Smooth muscle cell (in vitro differentiated cells): Measurements from ENCODE around the gene CHMP4B. TPM values are rescaled to one million over a fixed set of nuclear protein-coding genes. Genes with fewer than 3 reads are reported as not detected.

Source experiments
- DNase-seq: peaks from one replicate; lab custom pipeline; 2025; ENCODE audit not compliant: unreplicated experiment; lab: John Stamatoyannopoulos, UW
- H2AFZ ChIP-seq: fragments of 200-600 bp; sonication (generic); 2 replicates; pipeline ENCODE4 v1.6.0; 2016; ENCODE audit warnings: antibody characterized with exemption, low read depth, mild to moderate bottlenecking
- H3F3A ChIP-seq: fragments of 200-600 bp; sonication (generic); 2 replicates; pipeline ENCODE4 v1.6.0; 2017; ENCODE audit warnings: antibody characterized with exemption, low read depth
- H3K27ac ChIP-seq: fragments of 200-600 bp; sonication (generic); 2 replicates; pipeline ENCODE4 v1.5.1; 2016; ENCODE audit warnings: low read depth, mild to moderate bottlenecking
- H3K27me3 ChIP-seq: fragments of 200-600 bp; sonication (generic); 2 replicates; pipeline ENCODE4 v1.6.1; 2016; ENCODE audit warnings: low read depth, mild to moderate bottlenecking
- H3K36me3 ChIP-seq: fragments of 200-600 bp; sonication (generic); 2 replicates; pipeline ENCODE4 v1.5.1; 2016; ENCODE audit warnings: low read depth
- H3K4me1 ChIP-seq: fragments of 200-600 bp; sonication (generic); 2 replicates; pipeline ENCODE4 v1.5.1; 2016; ENCODE audit warnings: low read depth
- H3K4me2 ChIP-seq: fragments of 200-600 bp; sonication (generic); 2 replicates; pipeline ENCODE4 v1.6.0; 2016; ENCODE audit warnings: mild to moderate bottlenecking
- H3K4me3 ChIP-seq: fragments of 200-600 bp; sonication (generic); 2 replicates; pipeline ENCODE4 v1.5.1; 2016; ENCODE audit warnings: mild to moderate bottlenecking
- H3K79me2 ChIP-seq: fragments of 200-600 bp; sonication (generic); 2 replicates; pipeline ENCODE4 v1.6.0; 2016; ENCODE audit warnings: low read depth, mild to moderate bottlenecking
- H3K9ac ChIP-seq: fragments of 200-600 bp; sonication (generic); 2 replicates; pipeline ENCODE4 v1.6.0; 2016; ENCODE audit warnings: low read depth
- H3K9me3 ChIP-seq: fragments of 200-600 bp; sonication (generic); replicated peaks from 2 replicates; pipeline ENCODE4 v1.5.1; 2016; ENCODE audit warnings: low read depth
- H4K20me1 ChIP-seq: fragments of 200-600 bp; sonication (generic); 2 replicates; pipeline ENCODE4 v1.6.0; 2016; ENCODE audit warnings: low read depth
- WGBS: methylation state at CpG from one replicate; pipeline ENCODE4 v1.1.7; 2016; ENCODE audit warnings: low lambda C conversion rate; 5-methylcytosine and 5-hydroxymethylcytosine counted together
- polyA plus RNA-seq: library from polyadenylated mRNA; unstranded; fragments of >200 nt; fragmentation: Nextera tagmentation; extraction: Ambion mirVana; gene quantifications from 2 replicates; pipeline ENCODE4 v1.2.1, GENCODE V29; 2016
- total RNA-seq: library from RNA; depleted of rRNA; stranded (reverse); fragments of >200 nt; gene quantifications from 2 replicates; pipeline ENCODE4 v1.2.3, GENCODE V29; 2014
- TF ChIP-seq, protein P1 (sequence below): fragments of 200-600 bp; sonication (generic); IDR thresholded peaks from 2 replicates; pipeline ENCODE4 v1.5.1; 2017; ENCODE audit warnings: borderline replicate concordance, mild to moderate bottlenecking, antibody characterized with exemption; ENCODE audit not compliant: insufficient read depth, poor library complexity, severe bottlenecking

Gene CHMP4B
- total and polyA plus RNA-seq, 2 experiments from 2014 or later, result 6.2 to 49.4 TPM

DNA sequence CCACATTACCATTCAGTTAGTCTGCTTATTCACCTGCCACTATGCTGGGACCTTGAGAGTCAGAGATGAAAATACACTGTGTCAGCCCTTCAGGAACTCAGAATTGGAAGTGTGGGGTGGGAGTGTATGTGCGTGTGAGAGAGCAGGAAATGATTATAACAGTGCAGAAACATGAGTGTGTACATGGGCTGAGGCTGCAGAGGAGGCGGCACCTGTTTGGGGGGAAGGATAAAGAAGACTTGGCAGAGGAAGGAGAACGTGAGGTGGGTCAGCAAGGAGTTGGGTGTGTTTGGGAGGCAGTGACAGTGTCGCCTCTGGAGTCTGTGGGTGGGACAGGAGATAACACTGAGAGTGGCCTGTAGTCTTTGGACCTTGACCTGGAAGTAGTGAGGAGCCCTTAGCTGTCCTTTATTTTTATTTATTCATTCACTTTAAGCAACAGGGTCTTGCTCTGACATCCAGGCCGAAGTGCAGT lies 3.1 kb downstream of the CHMP4B start:
- H3K27me3 ChIP-seq, result no peaks in the 10 kb centered on the region
- DNase-seq, result no peak

DNA sequence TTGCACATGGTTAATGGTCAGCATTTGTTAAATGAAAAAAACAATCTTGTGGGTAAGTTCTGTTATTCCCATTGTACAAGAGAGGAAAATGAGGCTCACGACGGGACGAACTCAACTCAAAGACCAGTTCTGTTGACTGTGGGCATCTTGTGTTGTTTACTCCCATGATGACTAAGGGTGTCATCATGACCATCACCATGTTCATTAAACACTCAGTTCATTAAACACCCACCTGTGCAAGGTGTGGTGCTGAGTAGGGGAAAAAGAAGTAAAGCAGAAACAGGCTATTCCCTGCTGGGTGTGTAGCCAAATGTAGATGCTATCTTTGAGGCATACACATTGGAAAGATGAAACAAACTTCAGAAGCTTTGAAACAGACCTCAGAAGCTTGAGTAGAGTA lies 4.5 kb downstream of the CHMP4B start:
- no peak overlapping the region for H3K27ac ChIP-seq
- H3K4me3 ChIP-seq, result no peak overlapping the region
- H3F3A ChIP-seq, result peaks cover 3% of the 10 kb centered on the region
- no peak overlapping the region for H3K9ac ChIP-seq
- TF ChIP-seq, protein P1, sequence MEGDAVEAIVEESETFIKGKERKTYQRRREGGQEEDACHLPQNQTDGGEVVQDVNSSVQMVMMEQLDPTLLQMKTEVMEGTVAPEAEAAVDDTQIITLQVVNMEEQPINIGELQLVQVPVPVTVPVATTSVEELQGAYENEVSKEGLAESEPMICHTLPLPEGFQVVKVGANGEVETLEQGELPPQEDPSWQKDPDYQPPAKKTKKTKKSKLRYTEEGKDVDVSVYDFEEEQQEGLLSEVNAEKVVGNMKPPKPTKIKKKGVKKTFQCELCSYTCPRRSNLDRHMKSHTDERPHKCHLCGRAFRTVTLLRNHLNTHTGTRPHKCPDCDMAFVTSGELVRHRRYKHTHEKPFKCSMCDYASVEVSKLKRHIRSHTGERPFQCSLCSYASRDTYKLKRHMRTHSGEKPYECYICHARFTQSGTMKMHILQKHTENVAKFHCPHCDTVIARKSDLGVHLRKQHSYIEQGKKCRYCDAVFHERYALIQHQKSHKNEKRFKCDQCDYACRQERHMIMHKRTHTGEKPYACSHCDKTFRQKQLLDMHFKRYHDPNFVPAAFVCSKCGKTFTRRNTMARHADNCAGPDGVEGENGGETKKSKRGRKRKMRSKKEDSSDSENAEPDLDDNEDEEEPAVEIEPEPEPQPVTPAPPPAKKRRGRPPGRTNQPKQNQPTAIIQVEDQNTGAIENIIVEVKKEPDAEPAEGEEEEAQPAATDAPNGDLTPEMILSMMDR, result no peak
- peaks cover 84% of the 10 kb centered on the region for H4K20me1 ChIP-seq
- no peaks in the 10 kb centered on the region for H3K27me3 ChIP-seq
- peaks cover 93% of the 10 kb centered on the region for H3K79me2 ChIP-seq
- no peak overlapping the region for H3K4me2 ChIP-seq
- H3K36me3 ChIP-seq, result no peaks in the 10 kb centered on the region
- 96% methylated on average over 3 of the region's 3 CpGs for WGBS
- no peaks in the 10 kb centered on the region for H3K9me3 ChIP-seq
- DNase-seq, result no peak
- peaks cover 10% of the 10 kb centered on the region for H3K4me1 ChIP-seq
- H2AFZ ChIP-seq, result no peak overlapping the region

More for the DNA sequence above, 3.1 kb downstream of the CHMP4B start:
- TF ChIP-seq, protein P1, result no peak
- no peak overlapping the region for H3K4me3 ChIP-seq
- H4K20me1 ChIP-seq, result peaks cover 70% of the 10 kb centered on the region
- no peak overlapping the region for H2AFZ ChIP-seq
- 92% methylated on average over 5 of the region's 5 CpGs for WGBS
- no peaks in the 10 kb centered on the region for H3K9me3 ChIP-seq
- no peak overlapping the region for H3K4me2 ChIP-seq
- H3K27ac ChIP-seq, result no peak overlapping the region
- H3K36me3 ChIP-seq, result no peaks in the 10 kb centered on the region
- peaks cover 10% of the 10 kb centered on the region for H3K4me1 ChIP-seq
- peaks cover 79% of the 10 kb centered on the region for H3K79me2 ChIP-seq
- H3F3A ChIP-seq, result peaks cover 3% of the 10 kb centered on the region
- no peak overlapping the region for H3K9ac ChIP-seq

DNA sequence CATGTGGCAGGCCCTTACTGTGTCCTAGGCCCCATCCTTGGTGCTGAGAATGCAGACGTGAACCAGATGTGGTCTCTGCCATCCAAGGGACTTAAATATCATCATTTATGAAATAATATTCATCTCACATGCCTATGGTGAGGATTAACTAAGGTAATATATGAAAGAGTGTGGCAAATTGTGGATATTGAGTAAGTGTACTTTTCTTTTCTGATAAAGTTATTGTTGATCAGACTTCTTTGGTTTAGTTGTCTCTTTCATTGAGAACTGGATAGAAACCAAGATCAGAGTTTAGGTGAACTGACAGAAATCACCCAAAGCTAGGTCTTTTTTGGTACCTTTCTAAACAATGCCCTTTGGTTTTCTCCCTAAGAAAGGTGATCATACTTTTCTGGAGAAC lies 5.0 kb downstream of the CHMP4B start:
- Histone ChIP-seq H2AFZ (no peak overlapping the region), H3K4me3 (no peak overlapping the region), H3F3A (peaks cover 3% of the 10 kb centered on the region), H3K4me2 (no peak overlapping the region), H3K27me3 (no peaks in the 10 kb centered on the region), H3K36me3 (no peaks in the 10 kb centered on the region), H3K9ac (no peak overlapping the region), H4K20me1 (peaks cover 89% of the 10 kb centered on the region), H3K4me1 (peaks cover 10% of the 10 kb centered on the region), H3K27ac (no peak overlapping the region), H3K9me3 (no peaks in the 10 kb centered on the region), H3K79me2 (peaks cover 98% of the 10 kb centered on the region)
- TF ChIP-seq, protein P1, result no peak
- no peak for DNase-seq
- WGBS, result 84% methylated on average over 1 of the region's 1 CpG

DNA sequence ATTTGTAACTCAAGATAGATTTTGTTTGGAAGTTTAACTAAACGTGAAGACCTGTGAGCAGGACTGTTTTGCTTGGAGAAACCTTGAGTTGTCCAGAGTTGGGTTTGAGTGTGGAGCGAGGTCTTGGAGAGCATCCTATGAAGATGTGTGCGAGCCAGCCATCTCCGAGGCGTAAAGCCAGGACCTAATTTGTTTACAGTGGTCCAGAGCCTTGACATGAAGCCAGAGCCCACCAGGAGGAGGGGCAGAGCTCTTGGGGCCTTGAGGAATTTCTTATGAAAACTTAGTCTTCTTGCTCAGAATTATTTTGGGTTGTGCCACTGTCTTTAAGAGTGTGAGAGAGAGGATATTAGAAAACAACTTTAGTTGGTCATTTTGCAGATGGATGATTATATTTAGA lies 6.3 kb downstream of the CHMP4B start:
- 86% methylated on average over 5 of the region's 5 CpGs for WGBS
- Histone ChIP-seq H3K9ac (no peak overlapping the region), H3K79me2 (peaks cover 100% of the 10 kb centered on the region), H2AFZ (no peak overlapping the region), H3K27me3 (no peaks in the 10 kb centered on the region), H3K27ac (no peak overlapping the region), H3K4me1 (peaks cover 8% of the 10 kb centered on the region), H3K4me2 (no peak overlapping the region), H3K4me3 (no peak overlapping the region), H3K9me3 (no peaks in the 10 kb centered on the region), H3F3A (no peaks in the 10 kb centered on the region), H3K36me3 (no peaks in the 10 kb centered on the region), H4K20me1 (peaks cover 100% of the 10 kb centered on the region)
- no peak for DNase-seq
- TF ChIP-seq, protein P1, result no peak
